ENCODE data around the gene CX3CL1.

CX3CL1 gene

GRCh38 chr16:57423152-57423551, 50.9 kb downstream of the CX3CL1 start:
- no peaks in the 10 kb centered on the region for H3K9me3 ChIP-seq (ENCODE audit: control insufficient read depth, low read length)
- peaks cover 8% of the 10 kb centered on the region for H3K4me1 ChIP-seq (ENCODE audit: control insufficient read depth, insufficient read depth, low read length, poor library complexity, severe bottlenecking)
- no peak overlapping the region for H3K27ac ChIP-seq (ENCODE audit: low read depth, low read length, severe bottlenecking)
- H3K36me3 ChIP-seq (ENCODE audit: control insufficient read depth, insufficient read depth, low read length) = peaks cover 7% of the 10 kb centered on the region
- H3K4me3 ChIP-seq (ENCODE audit: extremely low read depth, insufficient read depth, low read length, poor library complexity, severe bottlenecking) = no peak overlapping the region
- 87 to 100% methylated on average over 2 of the region's 2 CpGs for WGBS, 2 experiments (ENCODE audit: insufficient coverage in 2 of 2)

- Histone ChIP-seq H3K4me1 (ENCODE audit: control insufficient read depth, insufficient read depth, low read length, poor library complexity, severe bottlenecking) (no peaks in the 10 kb centered on the region), H3K27ac (ENCODE audit: low read depth, low read length, severe bottlenecking) (no peak overlapping the region), H3K4me3 (ENCODE audit: extremely low read depth, insufficient read depth, low read length, poor library complexity, severe bottlenecking) (no peak overlapping the region), H3K36me3 (ENCODE audit: control insufficient read depth, insufficient read depth, low read length) (peaks cover 14% of the 10 kb centered on the region), H3K9me3 (ENCODE audit: control insufficient read depth, low read length) (no peaks in the 10 kb centered on the region)
- 92 to 100% methylated on average over 2 to 3 of the region's 3 CpGs for WGBS, 2 experiments (ENCODE audit: insufficient coverage in 2 of 2)
Measured at GRCh38 chr16:57424583-57424982, 52.3 kb downstream of the CX3CL1 start.

GRCh38 chr16:57426356-57426755, 54.1 kb downstream of the CX3CL1 start:
- Histone ChIP-seq H3K4me1 (ENCODE audit: control insufficient read depth, insufficient read depth, low read length, poor library complexity, severe bottlenecking) (no peaks in the 10 kb centered on the region), H3K36me3 (ENCODE audit: control insufficient read depth, insufficient read depth, low read length) (peaks cover 31% of the 10 kb centered on the region), H3K27ac (ENCODE audit: low read depth, low read length, severe bottlenecking) (no peak overlapping the region), H3K9me3 (ENCODE audit: control insufficient read depth, low read length) (no peaks in the 10 kb centered on the region), H3K4me3 (ENCODE audit: extremely low read depth, insufficient read depth, low read length, poor library complexity, severe bottlenecking) (no peak overlapping the region)
- WGBS, 2 experiments (ENCODE audit: insufficient coverage in 2 of 2) = 90 to 99% methylated on average over 7 of the region's 7 CpGs

GRCh38 chr16:57427307-57427706, 55.0 kb downstream of the CX3CL1 start:
- Histone ChIP-seq H3K4me1 (ENCODE audit: control insufficient read depth, insufficient read depth, low read length, poor library complexity, severe bottlenecking) (no peaks in the 10 kb centered on the region), H3K4me3 (ENCODE audit: extremely low read depth, insufficient read depth, low read length, poor library complexity, severe bottlenecking) (no peak overlapping the region), H3K27ac (ENCODE audit: low read depth, low read length, severe bottlenecking) (no peak overlapping the region), H3K36me3 (ENCODE audit: control insufficient read depth, insufficient read depth, low read length) (peaks cover 41% of the 10 kb centered on the region), H3K9me3 (ENCODE audit: control insufficient read depth, low read length) (no peaks in the 10 kb centered on the region)
- WGBS, 2 experiments (ENCODE audit: insufficient coverage in 2 of 2) = 98 to 100% methylated on average over 3 of the region's 8 CpGs

- H3K9me3 ChIP-seq (ENCODE audit: control insufficient read depth, low read length) = no peaks in the 10 kb centered on the region
- no peaks in the 10 kb centered on the region for H3K4me1 ChIP-seq (ENCODE audit: control insufficient read depth, insufficient read depth, low read length, poor library complexity, severe bottlenecking)
- H3K36me3 ChIP-seq (ENCODE audit: control insufficient read depth, insufficient read depth, low read length) = peaks cover 46% of the 10 kb centered on the region
- no peak overlapping the region for H3K4me3 ChIP-seq (ENCODE audit: extremely low read depth, insufficient read depth, low read length, poor library complexity, severe bottlenecking)
- no peak overlapping the region for H3K27ac ChIP-seq (ENCODE audit: low read depth, low read length, severe bottlenecking)
Measured at GRCh38 chr16:57427824-57428223, 55.5 kb downstream of the CX3CL1 start.

GRCh38 chr16:57430955-57431354, 58.7 kb downstream of the CX3CL1 start:
- Histone ChIP-seq H3K36me3 (ENCODE audit: control insufficient read depth, insufficient read depth, low read length) (peaks cover 77% of the 10 kb centered on the region), H3K9me3 (ENCODE audit: control insufficient read depth, low read length) (no peaks in the 10 kb centered on the region), H3K4me3 (ENCODE audit: extremely low read depth, insufficient read depth, low read length, poor library complexity, severe bottlenecking) (no peak overlapping the region), H3K27ac (ENCODE audit: low read depth, low read length, severe bottlenecking) (no peak overlapping the region), H3K4me1 (ENCODE audit: control insufficient read depth, insufficient read depth, low read length, poor library complexity, severe bottlenecking) (no peaks in the 10 kb centered on the region)
- 89 to 96% methylated on average over 2 to 3 of the region's 5 CpGs for WGBS, 2 experiments (ENCODE audit: insufficient coverage in 2 of 2)

GRCh38 chr16:57432505-57432904, 60.2 kb downstream of the CX3CL1 start:
- Histone ChIP-seq H3K9me3 (ENCODE audit: control insufficient read depth, low read length) (no peaks in the 10 kb centered on the region), H3K36me3 (ENCODE audit: control insufficient read depth, insufficient read depth, low read length) (peaks cover 86% of the 10 kb centered on the region), H3K27ac (ENCODE audit: low read depth, low read length, severe bottlenecking) (no peak overlapping the region), H3K4me1 (ENCODE audit: control insufficient read depth, insufficient read depth, low read length, poor library complexity, severe bottlenecking) (no peaks in the 10 kb centered on the region), H3K4me3 (ENCODE audit: extremely low read depth, insufficient read depth, low read length, poor library complexity, severe bottlenecking) (no peak overlapping the region)
- 86 to 100% methylated on average over 1 of the region's 2 CpGs for WGBS, 2 experiments (ENCODE audit: insufficient coverage in 2 of 2)

GRCh38 chr16:57432989-57433388, 60.7 kb downstream of the CX3CL1 start:
- no peaks in the 10 kb centered on the region for H3K9me3 ChIP-seq (ENCODE audit: control insufficient read depth, low read length)
- 92 to 100% methylated on average over 2 of the region's 3 CpGs for WGBS, 2 experiments (ENCODE audit: insufficient coverage in 2 of 2)
- no peaks in the 10 kb centered on the region for H3K4me1 ChIP-seq (ENCODE audit: control insufficient read depth, insufficient read depth, low read length, poor library complexity, severe bottlenecking)
- no peak overlapping the region for H3K4me3 ChIP-seq (ENCODE audit: extremely low read depth, insufficient read depth, low read length, poor library complexity, severe bottlenecking)
- no peak overlapping the region for H3K27ac ChIP-seq (ENCODE audit: low read depth, low read length, severe bottlenecking)
- peaks cover 90% of the 10 kb centered on the region for H3K36me3 ChIP-seq (ENCODE audit: control insufficient read depth, insufficient read depth, low read length)

GRCh38 chr16:57434003-57434402, 61.7 kb downstream of the CX3CL1 start:
- no peak overlapping the region for H3K4me3 ChIP-seq (ENCODE audit: extremely low read depth, insufficient read depth, low read length, poor library complexity, severe bottlenecking)
- no peaks in the 10 kb centered on the region for H3K9me3 ChIP-seq (ENCODE audit: control insufficient read depth, low read length)
- H3K36me3 ChIP-seq (ENCODE audit: control insufficient read depth, insufficient read depth, low read length) = peaks cover 96% of the 10 kb centered on the region
- WGBS, 2 experiments (ENCODE audit: insufficient coverage in 2 of 2) = 100% methylated on average over 1 of the region's 2 CpGs; no CpG with 5 or more reads in 1 of the 2 experiments
- H3K4me1 ChIP-seq (ENCODE audit: control insufficient read depth, insufficient read depth, low read length, poor library complexity, severe bottlenecking) = no peaks in the 10 kb centered on the region
- no peak overlapping the region for H3K27ac ChIP-seq (ENCODE audit: low read depth, low read length, severe bottlenecking)
